H1 (cell line): ENCODE measurements around the gene MPP2. TPM values are rescaled to one million over a fixed set of nuclear protein-coding genes. Genes with fewer than 3 reads are reported as not detected.

Experiments
- BRCA1 ChIP-seq: IDR thresholded peaks from 2 replicates; pipeline ENCODE4 v1.6.1; 2012; ENCODE audit warnings: low read depth, low read length, improper control_type of control experiment
- CBX5 ChIP-seq: fragments of 300-800, 300-1000 bp; sonication (generic); IDR thresholded peaks from 2 replicates; pipeline ENCODE4 v1.7.1; 2016; ENCODE audit warnings: antibody characterized with exemption, low read length, low read depth
- CHD1 ChIP-seq: IDR thresholded peaks from 2 replicates; pipeline ENCODE4 v1.6.1; 2012; ENCODE audit warnings: low read depth, low read length, improper control_type of control experiment
- HDAC6 ChIP-seq: IDR thresholded peaks from one replicate; pipeline ENCODE4 v1.7.1; 2012; ENCODE audit warnings: low read depth, mild to moderate bottlenecking, inconsistent platforms, low read length, moderate library complexity
- PHF8 ChIP-seq: fragments of 200-600 bp; sonication (generic); conservative IDR thresholded peaks from 2 replicates; pipeline ENCODE4 v1.7.1; 2012; ENCODE audit warnings: low read depth, mild to moderate bottlenecking, inconsistent platforms, low read length, moderate library complexity
- POLR2A ChIP-seq, 2 experiments: IDR thresholded peaks; 1 replicate in 1 of 2; 2 replicates in 1 of 2; pipeline ENCODE4 v1.6.1; 2011; ENCODE audit warnings: low read depth in 2 of 2, low read length in 2 of 2, mild to moderate bottlenecking in 2 of 2; ENCODE audit errors: control extremely low read depth in 1 of 2
- POU5F1 ChIP-seq: IDR thresholded peaks from 2 replicates; pipeline ENCODE4 v1.6.1; 2011; ENCODE audit warnings: low read depth, mild to moderate bottlenecking, low read length, moderate library complexity
- SIX5 ChIP-seq: IDR thresholded peaks from 2 replicates; pipeline ENCODE4 v1.6.1; 2011; ENCODE audit warnings: mild to moderate bottlenecking, low read depth, low read length
- SRF ChIP-seq: IDR thresholded peaks from 2 replicates; pipeline ENCODE4 v1.6.1; 2011; ENCODE audit warnings: mild to moderate bottlenecking, low read depth, low read length, moderate library complexity
- TEAD4 ChIP-seq: IDR thresholded peaks from 2 replicates; pipeline ENCODE4 v1.6.1; 2012; ENCODE audit warnings: low read depth, low read length, inconsistent platforms, mixed read lengths
- ZNF274 ChIP-seq: IDR thresholded peaks from 2 replicates; pipeline ENCODE4 v1.7.0; 2012; ENCODE audit warnings: low read length, borderline replicate concordance; ENCODE audit errors: extremely low read depth
- polyA plus RNA-seq, 7 experiments: library from polyadenylated mRNA; depleted of rRNA in 3 of 7; stranded (reverse) in 5 of 7; unstranded in 2 of 7; fragments of >200 nt in 5 of 7; fragments of 200-250 nt in 2 of 7; gene quantifications; 1 replicate in 5 of 7; 2 replicates in 1 of 7; 4 replicates in 1 of 7; pipeline versions ENCODE4 v1.2.1 to v1.2.3, GENCODE V29; 2011 to 2013; ENCODE audit warnings: missing spikeins in 2 of 7, mixed read lengths in 2 of 7
- total RNA-seq: library from RNA; stranded (reverse); fragmentation: NEBNext Ultra II Directional; extraction: Animal tissue kit (Norgen Biotek cat#: 25700); gene quantifications from 2 replicates; pipeline ENCODE4 v1.2.1, GENCODE V29; 2021
- TF ChIP-seq, protein P1 (sequence below): fragments of 300-600 bp; sonication (generic); IDR thresholded peaks from 2 replicates; pipeline ENCODE4 v1.7.1; 2012; ENCODE audit warnings: low read length, moderate library complexity, mild to moderate bottlenecking, inconsistent platforms; ENCODE audit not compliant: insufficient replicate concordance
- TF ChIP-seq, protein P2 (sequence below): IDR thresholded peaks from 2 replicates; pipeline ENCODE4 v1.6.1; 2012; ENCODE audit warnings: inconsistent platforms

The MPP2 gene
- total and polyA plus RNA-seq, 2 of the 8 experiments (the other 6 are each of a cell fraction or from before 2014, with no cell fraction given) = 30.9 to 34.1 TPM

DNA sequence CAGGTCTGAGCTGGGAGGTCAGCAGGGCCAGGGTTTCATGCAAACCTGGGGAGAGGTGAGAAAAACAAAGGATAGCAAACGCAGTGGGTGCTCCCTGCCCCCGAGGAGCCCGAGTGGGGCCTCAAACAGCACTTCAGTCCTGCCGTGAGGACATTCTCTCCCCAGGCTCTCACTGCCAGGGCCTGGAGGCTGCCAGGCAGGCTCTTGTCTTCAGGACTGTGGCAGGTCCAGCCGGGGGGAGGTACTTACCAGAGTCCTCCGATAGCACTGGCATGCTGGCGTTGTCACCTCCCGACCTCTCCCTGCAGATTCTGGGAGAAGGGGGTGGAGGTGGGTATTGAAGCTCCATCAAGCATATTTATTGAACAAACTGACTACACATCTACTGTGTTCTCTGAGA is 75.7 kb downstream of the MPP2 start (continued):
- TF ChIP-seq, protein P1, sequence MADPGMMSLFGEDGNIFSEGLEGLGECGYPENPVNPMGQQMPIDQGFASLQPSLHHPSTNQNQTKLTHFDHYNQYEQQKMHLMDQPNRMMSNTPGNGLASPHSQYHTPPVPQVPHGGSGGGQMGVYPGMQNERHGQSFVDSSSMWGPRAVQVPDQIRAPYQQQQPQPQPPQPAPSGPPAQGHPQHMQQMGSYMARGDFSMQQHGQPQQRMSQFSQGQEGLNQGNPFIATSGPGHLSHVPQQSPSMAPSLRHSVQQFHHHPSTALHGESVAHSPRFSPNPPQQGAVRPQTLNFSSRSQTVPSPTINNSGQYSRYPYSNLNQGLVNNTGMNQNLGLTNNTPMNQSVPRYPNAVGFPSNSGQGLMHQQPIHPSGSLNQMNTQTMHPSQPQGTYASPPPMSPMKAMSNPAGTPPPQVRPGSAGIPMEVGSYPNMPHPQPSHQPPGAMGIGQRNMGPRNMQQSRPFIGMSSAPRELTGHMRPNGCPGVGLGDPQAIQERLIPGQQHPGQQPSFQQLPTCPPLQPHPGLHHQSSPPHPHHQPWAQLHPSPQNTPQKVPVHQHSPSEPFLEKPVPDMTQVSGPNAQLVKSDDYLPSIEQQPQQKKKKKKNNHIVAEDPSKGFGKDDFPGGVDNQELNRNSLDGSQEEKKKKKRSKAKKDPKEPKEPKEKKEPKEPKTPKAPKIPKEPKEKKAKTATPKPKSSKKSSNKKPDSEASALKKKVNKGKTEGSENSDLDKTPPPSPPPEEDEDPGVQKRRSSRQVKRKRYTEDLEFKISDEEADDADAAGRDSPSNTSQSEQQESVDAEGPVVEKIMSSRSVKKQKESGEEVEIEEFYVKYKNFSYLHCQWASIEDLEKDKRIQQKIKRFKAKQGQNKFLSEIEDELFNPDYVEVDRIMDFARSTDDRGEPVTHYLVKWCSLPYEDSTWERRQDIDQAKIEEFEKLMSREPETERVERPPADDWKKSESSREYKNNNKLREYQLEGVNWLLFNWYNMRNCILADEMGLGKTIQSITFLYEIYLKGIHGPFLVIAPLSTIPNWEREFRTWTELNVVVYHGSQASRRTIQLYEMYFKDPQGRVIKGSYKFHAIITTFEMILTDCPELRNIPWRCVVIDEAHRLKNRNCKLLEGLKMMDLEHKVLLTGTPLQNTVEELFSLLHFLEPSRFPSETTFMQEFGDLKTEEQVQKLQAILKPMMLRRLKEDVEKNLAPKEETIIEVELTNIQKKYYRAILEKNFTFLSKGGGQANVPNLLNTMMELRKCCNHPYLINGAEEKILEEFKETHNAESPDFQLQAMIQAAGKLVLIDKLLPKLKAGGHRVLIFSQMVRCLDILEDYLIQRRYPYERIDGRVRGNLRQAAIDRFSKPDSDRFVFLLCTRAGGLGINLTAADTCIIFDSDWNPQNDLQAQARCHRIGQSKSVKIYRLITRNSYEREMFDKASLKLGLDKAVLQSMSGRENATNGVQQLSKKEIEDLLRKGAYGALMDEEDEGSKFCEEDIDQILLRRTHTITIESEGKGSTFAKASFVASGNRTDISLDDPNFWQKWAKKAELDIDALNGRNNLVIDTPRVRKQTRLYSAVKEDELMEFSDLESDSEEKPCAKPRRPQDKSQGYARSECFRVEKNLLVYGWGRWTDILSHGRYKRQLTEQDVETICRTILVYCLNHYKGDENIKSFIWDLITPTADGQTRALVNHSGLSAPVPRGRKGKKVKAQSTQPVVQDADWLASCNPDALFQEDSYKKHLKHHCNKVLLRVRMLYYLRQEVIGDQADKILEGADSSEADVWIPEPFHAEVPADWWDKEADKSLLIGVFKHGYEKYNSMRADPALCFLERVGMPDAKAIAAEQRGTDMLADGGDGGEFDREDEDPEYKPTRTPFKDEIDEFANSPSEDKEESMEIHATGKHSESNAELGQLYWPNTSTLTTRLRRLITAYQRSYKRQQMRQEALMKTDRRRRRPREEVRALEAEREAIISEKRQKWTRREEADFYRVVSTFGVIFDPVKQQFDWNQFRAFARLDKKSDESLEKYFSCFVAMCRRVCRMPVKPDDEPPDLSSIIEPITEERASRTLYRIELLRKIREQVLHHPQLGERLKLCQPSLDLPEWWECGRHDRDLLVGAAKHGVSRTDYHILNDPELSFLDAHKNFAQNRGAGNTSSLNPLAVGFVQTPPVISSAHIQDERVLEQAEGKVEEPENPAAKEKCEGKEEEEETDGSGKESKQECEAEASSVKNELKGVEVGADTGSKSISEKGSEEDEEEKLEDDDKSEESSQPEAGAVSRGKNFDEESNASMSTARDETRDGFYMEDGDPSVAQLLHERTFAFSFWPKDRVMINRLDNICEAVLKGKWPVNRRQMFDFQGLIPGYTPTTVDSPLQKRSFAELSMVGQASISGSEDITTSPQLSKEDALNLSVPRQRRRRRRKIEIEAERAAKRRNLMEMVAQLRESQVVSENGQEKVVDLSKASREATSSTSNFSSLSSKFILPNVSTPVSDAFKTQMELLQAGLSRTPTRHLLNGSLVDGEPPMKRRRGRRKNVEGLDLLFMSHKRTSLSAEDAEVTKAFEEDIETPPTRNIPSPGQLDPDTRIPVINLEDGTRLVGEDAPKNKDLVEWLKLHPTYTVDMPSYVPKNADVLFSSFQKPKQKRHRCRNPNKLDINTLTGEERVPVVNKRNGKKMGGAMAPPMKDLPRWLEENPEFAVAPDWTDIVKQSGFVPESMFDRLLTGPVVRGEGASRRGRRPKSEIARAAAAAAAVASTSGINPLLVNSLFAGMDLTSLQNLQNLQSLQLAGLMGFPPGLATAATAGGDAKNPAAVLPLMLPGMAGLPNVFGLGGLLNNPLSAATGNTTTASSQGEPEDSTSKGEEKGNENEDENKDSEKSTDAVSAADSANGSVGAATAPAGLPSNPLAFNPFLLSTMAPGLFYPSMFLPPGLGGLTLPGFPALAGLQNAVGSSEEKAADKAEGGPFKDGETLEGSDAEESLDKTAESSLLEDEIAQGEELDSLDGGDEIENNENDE = no peak
- TF ChIP-seq PHF8 = no peak
- no peak for TF ChIP-seq TEAD4
- TF ChIP-seq CBX5 = no peak
- TF ChIP-seq POU5F1 = no peak
- no peak for TF ChIP-seq BRCA1
- TF ChIP-seq, protein P2, sequence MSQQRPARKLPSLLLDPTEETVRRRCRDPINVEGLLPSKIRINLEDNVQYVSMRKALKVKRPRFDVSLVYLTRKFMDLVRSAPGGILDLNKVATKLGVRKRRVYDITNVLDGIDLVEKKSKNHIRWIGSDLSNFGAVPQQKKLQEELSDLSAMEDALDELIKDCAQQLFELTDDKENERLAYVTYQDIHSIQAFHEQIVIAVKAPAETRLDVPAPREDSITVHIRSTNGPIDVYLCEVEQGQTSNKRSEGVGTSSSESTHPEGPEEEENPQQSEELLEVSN = no peak
- no peak for TF ChIP-seq POLR2A (IDR thresholded peaks at IDR 0.05; ENCODE audit: control extremely low read depth in 1 of 2, low read depth in 2 of 2, low read length in 2 of 2)
- TF ChIP-seq SRF = no peak
- no peak for TF ChIP-seq CHD1
- TF ChIP-seq SIX5 = no peak
- TF ChIP-seq HDAC6 = no peak
- TF ChIP-seq ZNF274 = no peak
